Effector memory CD4-positive, alpha-beta T cell (primary cell): ENCODE results near the gene SETBP1.

ENCODE experiments used
- DNase-seq, 3 donors: peaks; one replicate each; pipeline ENCODE4 v3.0.0-alpha.2; 2020
- H3K27ac ChIP-seq: 2 replicates; pipeline ENCODE4 v1.7.0; 2013; ENCODE audit warnings: mild to moderate bottlenecking, low read length, moderate library complexity; ENCODE audit not compliant: insufficient read depth, poor library complexity, severe bottlenecking
- H3K27me3 ChIP-seq: replicated peaks from 2 replicates; pipeline ENCODE4 v1.7.0; 2013; ENCODE audit warnings: mild to moderate bottlenecking, low read length; ENCODE audit not compliant: insufficient read depth, control insufficient read depth, poor library complexity, severe bottlenecking
- H3K36me3 ChIP-seq: 2 replicates; pipeline ENCODE4 v1.7.0; 2013; ENCODE audit warnings: mild to moderate bottlenecking, low read length, moderate library complexity; ENCODE audit not compliant: control insufficient read depth, insufficient read depth
- H3K4me1 ChIP-seq: 2 replicates; pipeline ENCODE4 v1.7.0; 2013; ENCODE audit warnings: low read length, mild to moderate bottlenecking; ENCODE audit not compliant: control insufficient read depth, insufficient read depth, poor library complexity, severe bottlenecking
- H3K4me3 ChIP-seq: 2 replicates; pipeline ENCODE4 v1.7.0; 2013; ENCODE audit warnings: low read length, low read depth, mild to moderate bottlenecking; ENCODE audit not compliant: insufficient read depth, poor library complexity, severe bottlenecking
- H3K9me3 ChIP-seq: 2 replicates; pipeline ENCODE4 v1.7.0; 2013; ENCODE audit warnings: mild to moderate bottlenecking, low read length, moderate library complexity; ENCODE audit not compliant: control insufficient read depth

The SETBP1 gene

GRCh38 chr18:44651918-44652572 is 28.6 kb upstream of the SETBP1 start:
- H3K36me3 ChIP-seq = no peaks in the 10 kb centered on the region
- H3K27me3 ChIP-seq = no peaks in the 10 kb centered on the region
- H3K9me3 ChIP-seq = no peaks in the 10 kb centered on the region
- no peak overlapping the region for H3K4me3 ChIP-seq
- no peak overlapping the region for H3K27ac ChIP-seq
- DNase-seq = no peak
- H3K4me1 ChIP-seq = no peaks in the 10 kb centered on the region

GRCh38 chr18:44652722-44653121 is 28.0 kb upstream of the SETBP1 start:
- H3K4me1 ChIP-seq = no peaks in the 10 kb centered on the region
- no peak for DNase-seq

GRCh38 chr18:44654573-44654972 is 26.1 kb upstream of the SETBP1 start:
- H3K9me3 ChIP-seq = no peaks in the 10 kb centered on the region
- no peak for DNase-seq
- H3K27ac ChIP-seq = no peak overlapping the region
- H3K4me3 ChIP-seq = no peak overlapping the region
- no peaks in the 10 kb centered on the region for H3K4me1 ChIP-seq
- no peaks in the 10 kb centered on the region for H3K27me3 ChIP-seq
- H3K36me3 ChIP-seq = no peaks in the 10 kb centered on the region

More at GRCh38 chr18:44652722-44653121, 28.0 kb upstream of the SETBP1 start:
- no peaks in the 10 kb centered on the region for H3K36me3 ChIP-seq
- H3K4me3 ChIP-seq = no peak overlapping the region
- no peaks in the 10 kb centered on the region for H3K9me3 ChIP-seq
- H3K27ac ChIP-seq = no peak overlapping the region
- no peaks in the 10 kb centered on the region for H3K27me3 ChIP-seq

GRCh38 chr18:44655435-44655834 is 25.3 kb upstream of the SETBP1 start:
- no peaks in the 10 kb centered on the region for H3K27me3 ChIP-seq
- no peaks in the 10 kb centered on the region for H3K36me3 ChIP-seq
- no peaks in the 10 kb centered on the region for H3K4me1 ChIP-seq
- DNase-seq = no peak
- no peak overlapping the region for H3K4me3 ChIP-seq
- H3K9me3 ChIP-seq = no peaks in the 10 kb centered on the region
- no peak overlapping the region for H3K27ac ChIP-seq

GRCh38 chr18:44659771-44660170 is 20.9 kb upstream of the SETBP1 start:
- Histone ChIP-seq H3K36me3 (no peaks in the 10 kb centered on the region), H3K4me1 (no peaks in the 10 kb centered on the region), H3K27me3 (no peaks in the 10 kb centered on the region), H3K27ac (no peak overlapping the region), H3K4me3 (no peak overlapping the region), H3K9me3 (no peaks in the 10 kb centered on the region)
- no peak for DNase-seq

GRCh38 chr18:44668270-44668975 is 12.3 kb upstream of the SETBP1 start:
- Histone ChIP-seq H3K36me3 (no peaks in the 10 kb centered on the region), H3K27me3 (peaks cover 4% of the 10 kb centered on the region), H3K9me3 (no peaks in the 10 kb centered on the region), H3K4me3 (no peak overlapping the region), H3K27ac (no peak overlapping the region), H3K4me1 (no peaks in the 10 kb centered on the region)
- DNase-seq = no peak

- no peak for DNase-seq
- no peak overlapping the region for H3K27ac ChIP-seq
- no peaks in the 10 kb centered on the region for H3K9me3 ChIP-seq
- no peaks in the 10 kb centered on the region for H3K36me3 ChIP-seq
- peaks cover 4% of the 10 kb centered on the region for H3K27me3 ChIP-seq
- H3K4me1 ChIP-seq = no peaks in the 10 kb centered on the region
- H3K4me3 ChIP-seq = no peak overlapping the region
Measured at GRCh38 chr18:44671914-44672313, 8.8 kb upstream of the SETBP1 start.

- no peaks in the 10 kb centered on the region for H3K4me1 ChIP-seq
- peaks cover under 1% of the 10 kb centered on the region for H3K27me3 ChIP-seq
- no peaks in the 10 kb centered on the region for H3K36me3 ChIP-seq
- no peak for DNase-seq
- no peak overlapping the region for H3K27ac ChIP-seq
- H3K9me3 ChIP-seq = no peaks in the 10 kb centered on the region
- H3K4me3 ChIP-seq = no peak overlapping the region
Measured at GRCh38 chr18:44672506-44672905, 8.2 kb upstream of the SETBP1 start.

- Histone ChIP-seq H3K27me3 (no peaks in the 10 kb centered on the region), H3K4me3 (no peak overlapping the region), H3K9me3 (no peaks in the 10 kb centered on the region), H3K36me3 (no peaks in the 10 kb centered on the region), H3K27ac (no peak overlapping the region), H3K4me1 (no peaks in the 10 kb centered on the region)
- DNase-seq = no peak
Measured at GRCh38 chr18:44673256-44673880, 7.3 kb upstream of the SETBP1 start.

- Histone ChIP-seq H3K9me3 (no peaks in the 10 kb centered on the region), H3K4me1 (peaks cover 16% of the 10 kb centered on the region), H3K36me3 (no peaks in the 10 kb centered on the region), H3K4me3 (no peak overlapping the region), H3K27ac (no peak overlapping the region), H3K27me3 (peaks cover 7% of the 10 kb centered on the region)
- DNase-seq = no peak
Measured at GRCh38 chr18:44677933-44678332, 2.8 kb upstream of the SETBP1 start.
